ENCODE results near the gene UBE2H.

The UBE2H gene

GRCh38 chr7:129950191-129950932 is 2.4 kb downstream of the UBE2H start (continued):
- TF ChIP-seq ZNF488 (tag by site-specific recombination; IDR thresholded peaks at IDR 0.05) (no peak), ZNF830 (tag by site-specific recombination; IDR thresholded peaks at IDR 0.05; ENCODE audit: low read depth) (no peak), ZNF624 (tag by site-specific recombination; IDR thresholded peaks at IDR 0.05) (no peak), ZNF555 (tag by site-specific recombination; conservative IDR thresholded peaks at IDR 0.05) (no peak), ZBTB49 (tag by site-specific recombination; IDR thresholded peaks at IDR 0.05; ENCODE audit: low read depth) (no peak), ZNF449 (tag by site-specific recombination; IDR thresholded peaks at IDR 0.05) (no peak), ZNF548 (tag by site-specific recombination; IDR thresholded peaks at IDR 0.05) (no peak), FEZF1 (tag by site-specific recombination; IDR thresholded peaks at IDR 0.05) (peak; percentile 87), ZBTB8A (tag by site-specific recombination; IDR thresholded peaks at IDR 0.05) (no peak), ZNF561 (tag by site-specific recombination; IDR thresholded peaks at IDR 0.05; ENCODE audit: borderline replicate concordance) (no peak), ZNF544 (tag by site-specific recombination; IDR thresholded peaks at IDR 0.05) (no peak), KLF17 (tag by site-specific recombination; IDR thresholded peaks at IDR 0.05) (no peak), ZNF664 (tag by site-specific recombination; IDR thresholded peaks at IDR 0.05) (no peak), ZNF148 (tag by site-specific recombination; IDR thresholded peaks at IDR 0.05; ENCODE audit: borderline replicate concordance) (no peak), ZNF280C (tag by site-specific recombination; IDR thresholded peaks at IDR 0.05) (no peak), ZNF398 (tag by site-specific recombination; IDR thresholded peaks at IDR 0.05) (peak; percentile 79), ZNF26 (tag by site-specific recombination; IDR thresholded peaks at IDR 0.05) (no peak), ZNF248 (tag by site-specific recombination; IDR thresholded peaks at IDR 0.05) (no peak), ZNF324 (tag by site-specific recombination; IDR thresholded peaks at IDR 0.05) (no peak), ZNF146 (tag by site-specific recombination; IDR thresholded peaks at IDR 0.05) (no peak), ZNF174 (tag by site-specific recombination; IDR thresholded peaks at IDR 0.05) (no peak), ZNF394 (tag by site-specific recombination; IDR thresholded peaks at IDR 0.05; ENCODE audit: borderline replicate concordance) (no peak)

All from HEK293 (cell line).